ENCODE measurements around the gene RMND5B. TPM values are rescaled to one million over a fixed set of nuclear protein-coding genes. Genes with fewer than 3 reads are reported as not detected.
A peak's percentile ranks its signal among the peaks of the same experiment; 100 is the strongest.
"Not testable (repeated sequence)": the region's sequence is repeated elsewhere in the genome, so short reads cannot be mapped to it uniquely, and the experiment has no call there.

Gene RMND5B
- total RNA-seq, 1 donor from 2014 or later = 81.6 TPM

DNA sequence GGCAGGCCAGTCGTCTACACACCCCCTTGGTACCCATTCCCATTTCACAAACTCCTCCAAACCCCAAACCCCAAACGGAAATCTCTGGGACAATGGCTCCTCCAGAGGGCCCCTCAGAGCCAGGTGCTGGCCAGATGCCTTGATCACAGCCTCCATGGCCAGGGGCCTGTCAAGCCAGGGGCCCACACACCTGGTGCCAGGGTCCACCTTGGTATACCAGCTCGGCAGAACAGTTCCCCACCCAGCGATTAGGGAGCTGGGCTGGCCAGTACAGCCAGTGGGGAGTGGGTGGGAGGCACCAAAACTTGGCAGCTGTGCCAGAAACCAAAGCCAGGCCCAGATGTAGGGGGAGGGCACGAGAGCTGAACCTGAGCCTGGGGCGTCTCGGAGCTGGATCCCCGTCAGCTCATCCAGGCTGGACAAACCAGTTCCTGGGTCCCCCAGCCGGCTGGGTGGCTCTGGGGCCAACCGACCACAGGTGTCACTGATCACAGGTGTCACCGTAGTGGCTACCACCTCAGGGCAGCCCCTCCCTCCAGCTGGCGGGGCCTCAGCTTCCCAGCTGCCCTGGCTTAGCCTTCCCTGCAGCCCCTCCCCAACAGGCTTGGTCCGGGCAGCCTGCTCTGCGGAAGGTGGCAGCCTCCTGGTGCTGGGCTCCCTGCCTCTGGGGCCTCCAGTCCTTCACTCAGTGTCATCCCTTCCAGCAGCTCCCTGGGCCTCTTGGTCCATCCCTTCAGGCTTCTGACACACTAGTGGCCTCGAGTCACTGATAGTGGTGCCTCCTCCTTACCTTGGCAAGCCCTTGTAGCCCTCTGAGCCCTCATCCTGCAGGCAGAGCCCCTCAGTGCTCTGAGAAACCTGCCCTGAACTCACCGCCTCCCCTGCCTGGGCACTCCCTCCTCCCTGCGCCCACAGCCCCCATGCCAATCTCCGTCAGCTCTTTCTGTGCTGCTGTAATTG, 6.6 kb upstream of the RMND5B start:
- no peak for DNase-seq (ENCODE audit: low spot score in 2 of 2)
- H3K36me3 ChIP-seq = no peaks in the 10 kb centered on the region
- no peaks in the 10 kb centered on the region for H3K9me3 ChIP-seq
- TF ChIP-seq, protein P1, sequence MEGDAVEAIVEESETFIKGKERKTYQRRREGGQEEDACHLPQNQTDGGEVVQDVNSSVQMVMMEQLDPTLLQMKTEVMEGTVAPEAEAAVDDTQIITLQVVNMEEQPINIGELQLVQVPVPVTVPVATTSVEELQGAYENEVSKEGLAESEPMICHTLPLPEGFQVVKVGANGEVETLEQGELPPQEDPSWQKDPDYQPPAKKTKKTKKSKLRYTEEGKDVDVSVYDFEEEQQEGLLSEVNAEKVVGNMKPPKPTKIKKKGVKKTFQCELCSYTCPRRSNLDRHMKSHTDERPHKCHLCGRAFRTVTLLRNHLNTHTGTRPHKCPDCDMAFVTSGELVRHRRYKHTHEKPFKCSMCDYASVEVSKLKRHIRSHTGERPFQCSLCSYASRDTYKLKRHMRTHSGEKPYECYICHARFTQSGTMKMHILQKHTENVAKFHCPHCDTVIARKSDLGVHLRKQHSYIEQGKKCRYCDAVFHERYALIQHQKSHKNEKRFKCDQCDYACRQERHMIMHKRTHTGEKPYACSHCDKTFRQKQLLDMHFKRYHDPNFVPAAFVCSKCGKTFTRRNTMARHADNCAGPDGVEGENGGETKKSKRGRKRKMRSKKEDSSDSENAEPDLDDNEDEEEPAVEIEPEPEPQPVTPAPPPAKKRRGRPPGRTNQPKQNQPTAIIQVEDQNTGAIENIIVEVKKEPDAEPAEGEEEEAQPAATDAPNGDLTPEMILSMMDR (IDR thresholded peaks at IDR 0.05) = no peak
- no peak overlapping the region for H3K27ac ChIP-seq
- H3K4me1 ChIP-seq = no peaks in the 10 kb centered on the region
- no peaks in the 10 kb centered on the region for H3K27me3 ChIP-seq
- intact Hi-C loops (cut with DNase I) = no loop called here
- no peak overlapping the region for H3K4me3 ChIP-seq

DNA sequence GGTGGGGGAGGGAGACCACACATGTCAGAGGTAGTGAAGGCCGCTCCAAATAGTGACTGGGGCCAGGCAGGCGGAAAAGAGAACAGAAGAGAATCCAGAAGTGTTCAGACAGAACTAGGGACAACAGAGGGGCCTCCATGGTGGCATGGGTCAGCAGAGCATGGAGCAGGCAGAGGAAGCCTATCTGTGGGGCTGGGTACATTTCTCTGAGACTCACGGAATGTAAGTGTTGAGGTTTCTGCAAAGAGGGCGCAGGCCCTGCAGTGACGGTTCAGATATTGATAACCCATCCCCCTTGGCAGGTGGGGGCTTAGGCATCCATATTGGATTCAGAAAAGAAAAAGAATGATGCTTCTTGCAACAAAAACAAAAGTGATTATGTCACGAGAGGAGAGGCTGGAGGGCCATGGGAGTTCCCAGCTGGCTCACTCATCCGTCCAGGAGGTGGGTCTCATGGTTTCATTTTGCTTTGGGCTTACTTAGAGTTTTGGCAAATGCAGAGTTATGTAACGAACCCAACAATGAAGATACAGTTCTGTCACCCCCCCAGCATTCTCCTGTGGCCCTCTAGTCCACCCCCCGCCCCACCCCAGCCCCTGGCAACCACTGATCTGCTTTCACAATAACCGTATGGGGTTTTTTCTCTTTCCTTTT, 5.4 kb upstream of the RMND5B start:
- TF ChIP-seq, protein P1 (IDR thresholded peaks at IDR 0.05) = no peak
- H3K4me1 ChIP-seq = peaks cover 0 to 6% of the 10 kb centered on the region in 2 donors
- H3K27me3 ChIP-seq = no peaks in the 10 kb centered on the region
- intact Hi-C loops (cut with DNase I) = no loop called here
- H3K4me3 ChIP-seq = no peak overlapping the region
- no peak overlapping the region for H3K27ac ChIP-seq
- DNase-seq (ENCODE audit: low spot score in 2 of 2) = no peak
- no peaks in the 10 kb centered on the region for H3K9me3 ChIP-seq
- H3K36me3 ChIP-seq = no peaks in the 10 kb centered on the region

DNA sequence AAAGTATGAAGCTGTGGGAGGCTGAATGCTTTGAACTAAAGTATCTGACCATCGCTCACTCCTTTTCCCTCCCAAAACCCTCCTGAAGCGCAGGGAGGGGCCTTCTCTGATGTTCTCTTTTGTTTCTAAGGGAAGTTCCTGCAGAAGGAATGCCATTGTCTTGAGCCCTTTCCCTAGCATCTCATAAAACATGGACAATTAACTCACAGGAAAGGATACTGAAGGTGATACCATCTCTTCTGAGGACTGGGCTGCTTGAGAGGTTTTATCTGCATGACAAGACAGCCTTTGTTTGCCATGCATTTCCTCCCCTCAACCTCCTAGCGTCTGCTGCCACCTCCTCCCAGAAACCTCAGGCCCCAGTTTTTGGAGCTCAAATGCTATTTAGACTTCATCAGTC, 4.3 kb upstream of the RMND5B start:
- peaks cover 0 to 6% of the 10 kb centered on the region in 2 donors for H3K4me1 ChIP-seq
- no peaks in the 10 kb centered on the region for H3K36me3 ChIP-seq
- intact Hi-C loops (cut with DNase I) = no loop called here
- no peak for DNase-seq (ENCODE audit: low spot score in 2 of 2)
- TF ChIP-seq, protein P1 (IDR thresholded peaks at IDR 0.05) = no peak
- no peak overlapping the region for H3K27ac ChIP-seq
- no peaks in the 10 kb centered on the region for H3K9me3 ChIP-seq
- H3K27me3 ChIP-seq = no peaks in the 10 kb centered on the region
- no peak overlapping the region for H3K4me3 ChIP-seq

DNA sequence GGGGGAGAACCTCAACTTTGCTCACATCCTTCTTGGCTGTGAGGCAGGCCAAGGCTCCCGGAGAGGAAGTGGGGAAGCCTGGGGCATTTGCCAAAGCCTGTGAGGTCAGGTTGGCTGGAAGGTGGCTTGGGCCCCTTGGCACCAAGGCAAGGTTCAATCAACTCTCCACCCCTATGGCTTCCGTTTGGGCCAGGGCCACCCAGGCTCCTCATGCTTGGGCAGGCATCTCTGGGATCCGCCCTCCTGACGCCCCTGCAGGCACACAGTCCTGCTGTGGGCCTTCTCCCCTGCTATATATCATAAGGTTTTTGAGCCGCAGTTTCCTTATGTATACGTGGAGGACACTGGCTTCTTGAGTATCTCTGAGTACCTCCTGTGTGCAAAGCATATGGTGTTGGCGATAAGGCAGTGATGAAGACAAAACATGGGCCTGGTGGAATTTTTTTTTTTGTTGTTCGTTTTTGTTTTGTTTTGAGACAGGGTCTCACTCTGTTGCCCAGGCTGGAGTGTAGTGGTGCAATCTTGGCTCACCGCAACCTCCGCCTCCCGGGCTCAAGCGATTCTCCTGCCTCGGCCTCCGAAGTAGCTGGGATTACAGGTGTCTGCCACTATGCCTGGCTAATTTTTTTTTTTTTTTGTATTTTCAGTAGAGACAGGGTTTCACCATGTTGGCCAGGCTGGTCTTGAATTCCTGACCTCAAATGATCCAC, 3.4 kb upstream of the RMND5B start:
- H3K27me3 ChIP-seq; H3K27ac ChIP-seq; H3K36me3 ChIP-seq; intact Hi-C loops (cut with DNase I); H3K9me3 ChIP-seq; DNase-seq (ENCODE audit: low spot score in 2 of 2); H3K4me3 ChIP-seq: not testable (repeated sequence)
- H3K4me1 ChIP-seq = peaks cover 0 to 12% of the 10 kb centered on the region in 2 donors

DNA sequence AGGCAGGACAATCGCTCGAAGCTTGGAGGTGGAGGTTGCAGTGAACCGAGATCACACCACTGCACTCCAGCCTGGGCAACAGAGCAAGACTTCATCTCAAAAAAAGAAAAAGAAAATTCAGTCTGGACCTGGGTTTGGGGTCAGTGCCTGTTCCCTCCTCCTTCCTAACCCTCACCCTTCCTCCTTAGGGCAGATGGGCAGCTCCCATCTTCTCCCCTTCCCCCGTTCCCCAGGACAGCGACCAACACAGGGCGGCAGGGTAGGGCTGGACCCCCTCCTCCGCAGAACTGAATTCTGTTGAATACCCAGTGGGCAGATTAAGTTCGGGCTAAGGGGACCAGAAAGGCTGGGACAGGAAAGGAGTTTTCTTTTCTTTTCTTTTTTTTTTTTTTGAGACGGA, 1.5 kb upstream of the RMND5B start:
- Histone ChIP-seq H3K4me3 (no peak overlapping the region), H3K4me1 (peaks cover 0 to 12% of the 10 kb centered on the region in 2 donors), H3K27me3 (no peaks in the 10 kb centered on the region), H3K36me3 (peaks cover 4% of the 10 kb centered on the region in 2 donors), H3K9me3 (no peaks in the 10 kb centered on the region), H3K27ac (no peak overlapping the region)
- intact Hi-C loops (cut with DNase I) = no loop called here
- DNase-seq (ENCODE audit: low spot score in 2 of 2) = no peak
- TF ChIP-seq, protein P1 (IDR thresholded peaks at IDR 0.05) = no peak

DNA sequence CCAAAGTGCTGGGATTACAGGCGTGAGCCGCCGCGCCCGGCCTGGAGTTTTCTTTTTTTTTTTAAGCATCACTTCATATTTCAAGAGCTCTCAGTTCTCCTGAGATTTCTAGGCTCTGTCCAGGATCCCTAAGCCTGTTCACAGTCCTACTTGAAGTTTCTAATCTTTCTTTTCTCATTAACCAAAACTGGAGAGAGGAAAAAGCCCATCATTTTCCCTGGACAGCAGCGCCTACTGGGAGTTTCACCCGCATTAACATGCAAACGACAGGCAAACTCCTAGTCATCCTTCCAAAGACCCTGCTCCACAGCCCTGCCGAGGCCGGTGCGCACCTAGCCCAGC, 609 bp upstream of the RMND5B start:
- Histone ChIP-seq H3K27ac (peak overlapping the region; percentile 93 to 95), H3K4me1 (peaks cover 0 to 12% of the 10 kb centered on the region in 2 donors), H3K4me3 (peak overlapping the region; percentile 78 to 80)
- H3K9me3 ChIP-seq; H3K27me3 ChIP-seq; intact Hi-C loops (cut with DNase I); H3K36me3 ChIP-seq; DNase-seq (ENCODE audit: low spot score in 2 of 2): not testable (repeated sequence)

Data from ascending aorta (tissue), 2 donors.